ENCODE results near the gene CLASP2.

Gene CLASP2

GRCh38 chr3:33717616-33717865 lies 513 bp downstream of the CLASP2 start:
- TF ChIP-seq, protein P1, sequence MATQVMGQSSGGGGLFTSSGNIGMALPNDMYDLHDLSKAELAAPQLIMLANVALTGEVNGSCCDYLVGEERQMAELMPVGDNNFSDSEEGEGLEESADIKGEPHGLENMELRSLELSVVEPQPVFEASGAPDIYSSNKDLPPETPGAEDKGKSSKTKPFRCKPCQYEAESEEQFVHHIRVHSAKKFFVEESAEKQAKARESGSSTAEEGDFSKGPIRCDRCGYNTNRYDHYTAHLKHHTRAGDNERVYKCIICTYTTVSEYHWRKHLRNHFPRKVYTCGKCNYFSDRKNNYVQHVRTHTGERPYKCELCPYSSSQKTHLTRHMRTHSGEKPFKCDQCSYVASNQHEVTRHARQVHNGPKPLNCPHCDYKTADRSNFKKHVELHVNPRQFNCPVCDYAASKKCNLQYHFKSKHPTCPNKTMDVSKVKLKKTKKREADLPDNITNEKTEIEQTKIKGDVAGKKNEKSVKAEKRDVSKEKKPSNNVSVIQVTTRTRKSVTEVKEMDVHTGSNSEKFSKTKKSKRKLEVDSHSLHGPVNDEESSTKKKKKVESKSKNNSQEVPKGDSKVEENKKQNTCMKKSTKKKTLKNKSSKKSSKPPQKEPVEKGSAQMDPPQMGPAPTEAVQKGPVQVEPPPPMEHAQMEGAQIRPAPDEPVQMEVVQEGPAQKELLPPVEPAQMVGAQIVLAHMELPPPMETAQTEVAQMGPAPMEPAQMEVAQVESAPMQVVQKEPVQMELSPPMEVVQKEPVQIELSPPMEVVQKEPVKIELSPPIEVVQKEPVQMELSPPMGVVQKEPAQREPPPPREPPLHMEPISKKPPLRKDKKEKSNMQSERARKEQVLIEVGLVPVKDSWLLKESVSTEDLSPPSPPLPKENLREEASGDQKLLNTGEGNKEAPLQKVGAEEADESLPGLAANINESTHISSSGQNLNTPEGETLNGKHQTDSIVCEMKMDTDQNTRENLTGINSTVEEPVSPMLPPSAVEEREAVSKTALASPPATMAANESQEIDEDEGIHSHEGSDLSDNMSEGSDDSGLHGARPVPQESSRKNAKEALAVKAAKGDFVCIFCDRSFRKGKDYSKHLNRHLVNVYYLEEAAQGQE (IDR thresholded peaks at IDR 0.05; ENCODE audit: low read depth): no peak
- TF ChIP-seq, protein P2, sequence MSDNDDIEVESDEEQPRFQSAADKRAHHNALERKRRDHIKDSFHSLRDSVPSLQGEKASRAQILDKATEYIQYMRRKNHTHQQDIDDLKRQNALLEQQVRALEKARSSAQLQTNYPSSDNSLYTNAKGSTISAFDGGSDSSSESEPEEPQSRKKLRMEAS (IDR thresholded peaks at IDR 0.05): no peak; the same call in none of the 2 replicates

- TF ChIP-seq, protein P2 (IDR thresholded peaks at IDR 0.05): no peak
- no peak for TF ChIP-seq ZBTB7A (IDR thresholded peaks at IDR 0.05; ENCODE audit: low read depth)
- TF ChIP-seq, protein P3, sequence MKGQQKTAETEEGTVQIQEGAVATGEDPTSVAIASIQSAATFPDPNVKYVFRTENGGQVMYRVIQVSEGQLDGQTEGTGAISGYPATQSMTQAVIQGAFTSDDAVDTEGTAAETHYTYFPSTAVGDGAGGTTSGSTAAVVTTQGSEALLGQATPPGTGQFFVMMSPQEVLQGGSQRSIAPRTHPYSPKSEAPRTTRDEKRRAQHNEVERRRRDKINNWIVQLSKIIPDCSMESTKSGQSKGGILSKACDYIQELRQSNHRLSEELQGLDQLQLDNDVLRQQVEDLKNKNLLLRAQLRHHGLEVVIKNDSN (IDR thresholded peaks at IDR 0.05): no peak
- TF ChIP-seq NFIC (IDR thresholded peaks at IDR 0.05): no peak
- no peak for TF ChIP-seq FOXM1 (IDR thresholded peaks at IDR 0.05; ENCODE audit: borderline replicate concordance, low read depth)
- TF ChIP-seq TEAD4 (IDR thresholded peaks at IDR 0.05): no peak
- TF ChIP-seq YY1 (IDR thresholded peaks at IDR 0.05; ENCODE audit: low read depth): no peak
- TF ChIP-seq, protein P1 (IDR thresholded peaks at IDR 0.05; ENCODE audit: low read depth): no peak
- TF ChIP-seq RAD21 (IDR thresholded peaks at IDR 0.05; ENCODE audit: low read depth): no peak
- no peak for TF ChIP-seq TAF1 (IDR thresholded peaks at IDR 0.05; ENCODE audit: low read depth)
- no peak for TF ChIP-seq EGR1 (IDR thresholded peaks at IDR 0.05)
- TF ChIP-seq CEBPB (IDR thresholded peaks at IDR 0.05): no peak
- TF ChIP-seq EP300 (IDR thresholded peaks at IDR 0.05; ENCODE audit: borderline replicate concordance): no peak
- no peak for TF ChIP-seq CREB1 (IDR thresholded peaks at IDR 0.05; ENCODE audit: low read depth)
- no peak for TF ChIP-seq TCF12 (IDR thresholded peaks at IDR 0.05; ENCODE audit: low read depth)
These were observed 1.8 kb downstream of the CLASP2 start for GRCh38 chr3:33716227-33716626.

GRCh38 chr3:33711100-33711499 lies 7.0 kb downstream of the CLASP2 start:
- TF ChIP-seq, protein P3 (IDR thresholded peaks at IDR 0.05): no peak
- TF ChIP-seq TEAD4 (IDR thresholded peaks at IDR 0.05) (no peak), FOXM1 (IDR thresholded peaks at IDR 0.05; ENCODE audit: borderline replicate concordance, low read depth) (no peak), EP300 (IDR thresholded peaks at IDR 0.05; ENCODE audit: borderline replicate concordance) (no peak), CEBPB (IDR thresholded peaks at IDR 0.05) (no peak), TCF12 (IDR thresholded peaks at IDR 0.05; ENCODE audit: low read depth) (no peak), YY1 (IDR thresholded peaks at IDR 0.05; ENCODE audit: low read depth) (no peak), NFIC (IDR thresholded peaks at IDR 0.05) (no peak), EGR1 (IDR thresholded peaks at IDR 0.05) (no peak), CREB1 (IDR thresholded peaks at IDR 0.05; ENCODE audit: low read depth) (no peak), ZBTB7A (IDR thresholded peaks at IDR 0.05; ENCODE audit: low read depth) (no peak), RAD21 (IDR thresholded peaks at IDR 0.05; ENCODE audit: low read depth) (no peak), TAF1 (IDR thresholded peaks at IDR 0.05; ENCODE audit: low read depth) (no peak)
- TF ChIP-seq, protein P2 (IDR thresholded peaks at IDR 0.05): no peak
- TF ChIP-seq, protein P1 (IDR thresholded peaks at IDR 0.05; ENCODE audit: low read depth): no peak

- TF ChIP-seq CREB1 (IDR thresholded peaks at IDR 0.05; ENCODE audit: low read depth): no peak
- TF ChIP-seq YY1 (IDR thresholded peaks at IDR 0.05; ENCODE audit: low read depth): no peak
- no peak for TF ChIP-seq CEBPB (IDR thresholded peaks at IDR 0.05)
- TF ChIP-seq, protein P1 (IDR thresholded peaks at IDR 0.05; ENCODE audit: low read depth): no peak
- TF ChIP-seq TCF12 (IDR thresholded peaks at IDR 0.05; ENCODE audit: low read depth): no peak
- no peak for TF ChIP-seq ZBTB7A (IDR thresholded peaks at IDR 0.05; ENCODE audit: low read depth)
- TF ChIP-seq TAF1 (IDR thresholded peaks at IDR 0.05; ENCODE audit: low read depth): no peak
- TF ChIP-seq, protein P3 (IDR thresholded peaks at IDR 0.05): no peak
- TF ChIP-seq NFIC (IDR thresholded peaks at IDR 0.05): no peak
- TF ChIP-seq FOXM1 (IDR thresholded peaks at IDR 0.05; ENCODE audit: borderline replicate concordance, low read depth): no peak
- TF ChIP-seq TEAD4 (IDR thresholded peaks at IDR 0.05): no peak
These were observed 12.0 kb downstream of the CLASP2 start for GRCh38 chr3:33706056-33706455.

Data from Ishikawa (cell line).